HepG2 (cell line): ENCODE measurements around the gene CST4. TPM values are rescaled to one million over a fixed set of nuclear protein-coding genes. Genes with fewer than 3 reads are reported as not detected.

Experiments
- ATF6 ChIP-seq: sonication (generic); formaldehyde crosslinking; conservative IDR thresholded peaks from 2 replicates; pipeline ENCODE4 v1.4.0; 2020; ENCODE audit warnings: missing genetic modification reagents
- CBX1 ChIP-seq: IDR thresholded peaks from one replicate; pipeline ENCODE4 v1.6.1; 2016; ENCODE audit warnings: antibody characterized with exemption, low read depth
- E2F2 ChIP-seq: sonication (generic); formaldehyde crosslinking; IDR thresholded peaks from 2 replicates; pipeline ENCODE4 v1.4.0; 2020; ENCODE audit warnings: missing genetic modification reagents, borderline replicate concordance
- MEIS1 ChIP-seq: sonication (generic); formaldehyde crosslinking; IDR thresholded peaks from 2 replicates; pipeline ENCODE4 v1.9.0; 2021; ENCODE audit warnings: mild to moderate bottlenecking, missing genetic modification reagents, moderate library complexity, borderline replicate concordance
- ZFP91 ChIP-seq: sonication (generic); formaldehyde crosslinking; IDR thresholded peaks from 2 replicates; pipeline ENCODE4 v1.9.0; 2022; ENCODE audit warnings: missing genetic modification reagents, mild to moderate bottlenecking, borderline replicate concordance
- ZNF101 ChIP-seq: sonication (generic); formaldehyde crosslinking; IDR thresholded peaks from 2 replicates; pipeline ENCODE4 v1.4.0; 2020; ENCODE audit warnings: mild to moderate bottlenecking, low read depth, missing genetic modification reagents, borderline replicate concordance
- ZNF570 ChIP-seq: sonication (generic); formaldehyde crosslinking; IDR thresholded peaks from 2 replicates; pipeline ENCODE4 v1.4.0; 2020; ENCODE audit warnings: mild to moderate bottlenecking, missing genetic modification reagents, borderline replicate concordance
- polyA plus RNA-seq, 8 experiments: library from polyadenylated mRNA; depleted of rRNA in 3 of 8; stranded (reverse) in 7 of 8; unstranded in 1 of 8; fragments of >200 nt; fragmentation: Illumina TruSeq in 4 of 8; extraction: Trizol in 4 of 8; gene quantifications; 2 replicates each; pipeline versions ENCODE4 v1.2.1 to v1.2.3, GENCODE V29; 2011 to 2016; ENCODE audit warnings: low read depth in 4 of 8, missing spikeins in 1 of 8, mixed read lengths in 1 of 8; ENCODE audit not compliant: insufficient read depth in 1 of 8
- total RNA-seq, 5 experiments: library from RNA; depleted of rRNA; stranded (reverse); fragments of >200 nt; fragmentation: Illumina TruSeq; extraction: Trizol; gene quantifications; 2 replicates each; pipeline ENCODE4 v1.2.3, GENCODE V29; 2016; ENCODE audit warnings: low read depth in 1 of 5
- TF ChIP-seq, protein P1 (sequence below): sonication (generic); formaldehyde crosslinking; IDR thresholded peaks from 2 replicates; pipeline ENCODE4 v1.4.0; 2020; ENCODE audit warnings: missing genetic modification reagents, borderline replicate concordance
- TF ChIP-seq, protein P2 (sequence below): sonication (generic); formaldehyde crosslinking; IDR thresholded peaks from 2 replicates; pipeline ENCODE4 v1.5.1; 2020; ENCODE audit warnings: missing genetic modification reagents, mild to moderate bottlenecking, borderline replicate concordance
- TF ChIP-seq, protein P3 (sequence below): sonication (generic); formaldehyde crosslinking; IDR thresholded peaks from 2 replicates; pipeline ENCODE4 v1.4.0; 2020; ENCODE audit warnings: missing genetic modification reagents
- TF ChIP-seq, protein P4 (sequence below): IDR thresholded peaks from 2 replicates; pipeline ENCODE4 v1.6.1; 2016; ENCODE audit warnings: missing compliant biosample characterization, missing genetic modification reagents, borderline replicate concordance

CST4 gene
- total and polyA plus RNA-seq, 2 of the 13 experiments (the other 11 are each of a cell fraction or from before 2014, with no cell fraction given), result not detected

- TF ChIP-seq, protein P1, sequence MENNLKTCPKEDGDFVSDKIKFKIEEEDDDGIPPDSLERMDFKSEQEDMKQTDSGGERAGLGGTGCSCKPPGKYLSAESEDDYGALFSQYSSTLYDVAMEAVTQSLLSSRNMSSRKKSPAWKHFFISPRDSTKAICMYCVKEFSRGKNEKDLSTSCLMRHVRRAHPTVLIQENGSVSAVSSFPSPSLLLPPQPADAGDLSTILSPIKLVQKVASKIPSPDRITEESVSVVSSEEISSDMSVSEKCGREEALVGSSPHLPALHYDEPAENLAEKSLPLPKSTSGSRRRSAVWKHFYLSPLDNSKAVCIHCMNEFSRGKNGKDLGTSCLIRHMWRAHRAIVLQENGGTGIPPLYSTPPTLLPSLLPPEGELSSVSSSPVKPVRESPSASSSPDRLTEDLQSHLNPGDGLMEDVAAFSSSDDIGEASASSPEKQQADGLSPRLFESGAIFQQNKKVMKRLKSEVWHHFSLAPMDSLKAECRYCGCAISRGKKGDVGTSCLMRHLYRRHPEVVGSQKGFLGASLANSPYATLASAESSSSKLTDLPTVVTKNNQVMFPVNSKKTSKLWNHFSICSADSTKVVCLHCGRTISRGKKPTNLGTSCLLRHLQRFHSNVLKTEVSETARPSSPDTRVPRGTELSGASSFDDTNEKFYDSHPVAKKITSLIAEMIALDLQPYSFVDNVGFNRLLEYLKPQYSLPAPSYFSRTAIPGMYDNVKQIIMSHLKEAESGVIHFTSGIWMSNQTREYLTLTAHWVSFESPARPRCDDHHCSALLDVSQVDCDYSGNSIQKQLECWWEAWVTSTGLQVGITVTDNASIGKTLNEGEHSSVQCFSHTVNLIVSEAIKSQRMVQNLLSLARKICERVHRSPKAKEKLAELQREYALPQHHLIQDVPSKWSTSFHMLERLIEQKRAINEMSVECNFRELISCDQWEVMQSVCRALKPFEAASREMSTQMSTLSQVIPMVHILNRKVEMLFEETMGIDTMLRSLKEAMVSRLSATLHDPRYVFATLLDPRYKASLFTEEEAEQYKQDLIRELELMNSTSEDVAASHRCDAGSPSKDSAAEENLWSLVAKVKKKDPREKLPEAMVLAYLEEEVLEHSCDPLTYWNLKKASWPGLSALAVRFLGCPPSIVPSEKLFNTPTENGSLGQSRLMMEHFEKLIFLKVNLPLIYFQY (CRISPR knock-in tag), result no peak
- no peak; the same call in 1 of the 2 replicates for TF ChIP-seq MEIS1 (CRISPR knock-in tag)
- no peak for TF ChIP-seq ATF6
- TF ChIP-seq, protein P2, sequence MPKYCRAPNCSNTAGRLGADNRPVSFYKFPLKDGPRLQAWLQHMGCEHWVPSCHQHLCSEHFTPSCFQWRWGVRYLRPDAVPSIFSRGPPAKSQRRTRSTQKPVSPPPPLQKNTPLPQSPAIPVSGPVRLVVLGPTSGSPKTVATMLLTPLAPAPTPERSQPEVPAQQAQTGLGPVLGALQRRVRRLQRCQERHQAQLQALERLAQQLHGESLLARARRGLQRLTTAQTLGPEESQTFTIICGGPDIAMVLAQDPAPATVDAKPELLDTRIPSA (CRISPR knock-in tag), result no peak
- TF ChIP-seq, protein P3, sequence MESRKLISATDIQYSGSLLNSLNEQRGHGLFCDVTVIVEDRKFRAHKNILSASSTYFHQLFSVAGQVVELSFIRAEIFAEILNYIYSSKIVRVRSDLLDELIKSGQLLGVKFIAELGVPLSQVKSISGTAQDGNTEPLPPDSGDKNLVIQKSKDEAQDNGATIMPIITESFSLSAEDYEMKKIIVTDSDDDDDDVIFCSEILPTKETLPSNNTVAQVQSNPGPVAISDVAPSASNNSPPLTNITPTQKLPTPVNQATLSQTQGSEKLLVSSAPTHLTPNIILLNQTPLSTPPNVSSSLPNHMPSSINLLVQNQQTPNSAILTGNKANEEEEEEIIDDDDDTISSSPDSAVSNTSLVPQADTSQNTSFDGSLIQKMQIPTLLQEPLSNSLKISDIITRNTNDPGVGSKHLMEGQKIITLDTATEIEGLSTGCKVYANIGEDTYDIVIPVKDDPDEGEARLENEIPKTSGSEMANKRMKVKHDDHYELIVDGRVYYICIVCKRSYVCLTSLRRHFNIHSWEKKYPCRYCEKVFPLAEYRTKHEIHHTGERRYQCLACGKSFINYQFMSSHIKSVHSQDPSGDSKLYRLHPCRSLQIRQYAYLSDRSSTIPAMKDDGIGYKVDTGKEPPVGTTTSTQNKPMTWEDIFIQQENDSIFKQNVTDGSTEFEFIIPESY (CRISPR knock-in tag), result no peak
- no peak for TF ChIP-seq ZFP91 (CRISPR knock-in tag)
- TF ChIP-seq ZNF570 (CRISPR knock-in tag), result no peak
- TF ChIP-seq E2F2 (CRISPR knock-in tag), result no peak
- TF ChIP-seq, protein P4, sequence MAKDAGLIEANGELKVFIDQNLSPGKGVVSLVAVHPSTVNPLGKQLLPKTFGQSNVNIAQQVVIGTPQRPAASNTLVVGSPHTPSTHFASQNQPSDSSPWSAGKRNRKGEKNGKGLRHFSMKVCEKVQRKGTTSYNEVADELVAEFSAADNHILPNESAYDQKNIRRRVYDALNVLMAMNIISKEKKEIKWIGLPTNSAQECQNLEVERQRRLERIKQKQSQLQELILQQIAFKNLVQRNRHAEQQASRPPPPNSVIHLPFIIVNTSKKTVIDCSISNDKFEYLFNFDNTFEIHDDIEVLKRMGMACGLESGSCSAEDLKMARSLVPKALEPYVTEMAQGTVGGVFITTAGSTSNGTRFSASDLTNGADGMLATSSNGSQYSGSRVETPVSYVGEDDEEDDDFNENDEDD (CRISPR knock-in tag), result no peak
- no peak for TF ChIP-seq CBX1
- no peak for TF ChIP-seq ZNF101 (CRISPR knock-in tag)
These were observed 27.8 kb downstream of the CST4 start (continued) for GRCh38 chr20:23661002-23661429.
